Duodenal mucosa (tissue), 2 donors: ENCODE results near the gene GADD45GIP1.
"Not testable (repeated sequence)": the region's sequence is repeated elsewhere in the genome, so short reads cannot be mapped to it uniquely, and the experiment has no call there.

Source experiments
- H3K27ac ChIP-seq: one replicate; pipeline ENCODE4 v1.7.0; 2013; ENCODE audit warnings: low read depth, low read length
- H3K27me3 ChIP-seq, 2 donors: one replicate each; pipeline ENCODE4 v1.7.0; 2013; ENCODE audit warnings: low read length in 2 of 2, control low read depth in 1 of 2; ENCODE audit not compliant: insufficient read depth in 2 of 2, control insufficient read depth in 1 of 2
- H3K36me3 ChIP-seq, 2 donors: one replicate each; pipeline ENCODE4 v1.7.0; 2013; ENCODE audit warnings: low read length in 2 of 2, control low read depth in 1 of 2; ENCODE audit not compliant: insufficient read depth in 2 of 2, control insufficient read depth in 1 of 2
- H3K4me1 ChIP-seq, 2 donors: one replicate each; pipeline ENCODE4 v1.7.0; 2013; ENCODE audit warnings: low read length in 2 of 2, control low read depth in 1 of 2; ENCODE audit not compliant: insufficient read depth in 2 of 2, control insufficient read depth in 1 of 2
- H3K4me3 ChIP-seq, 2 donors: one replicate each; pipeline ENCODE4 v1.7.0; 2013; ENCODE audit warnings: low read length in 2 of 2, low read depth in 1 of 2
- H3K9ac ChIP-seq, 2 donors: one replicate each; pipeline ENCODE4 v1.7.0; 2013; ENCODE audit warnings: low read length in 2 of 2, low read depth in 1 of 2
- H3K9me3 ChIP-seq, 2 donors: one replicate each; pipeline ENCODE4 v1.7.0; 2013; ENCODE audit warnings: low read length in 2 of 2, control low read depth in 1 of 2; ENCODE audit not compliant: control insufficient read depth in 1 of 2

GADD45GIP1 gene

GRCh38 chr19:12959481-12959880 lies 2.5 kb upstream of the GADD45GIP1 start:
- Histone ChIP-seq H3K9ac (no peak overlapping the region), H3K27ac (no peak overlapping the region), H3K9me3 (no peaks in the 10 kb centered on the region), H3K4me1 (peaks cover 11 to 16% of the 10 kb centered on the region in 2 donors), H3K27me3 (no peaks in the 10 kb centered on the region), H3K36me3 (peaks cover 0 to 2% of the 10 kb centered on the region in 2 donors), H3K4me3 (no peak overlapping the region)

GRCh38 chr19:12957389-12957952 lies 448 bp upstream of the GADD45GIP1 start:
- peak overlapping the region; percentile 87 to 95 for H3K4me3 ChIP-seq
- H3K27me3 ChIP-seq, H3K9me3 ChIP-seq: not testable (repeated sequence)
- peaks cover 4 to 15% of the 10 kb centered on the region in 2 donors for H3K36me3 ChIP-seq
- H3K4me1 ChIP-seq: peaks cover 13 to 18% of the 10 kb centered on the region in 2 donors
- H3K9ac ChIP-seq: peak overlapping the region; percentile 58 to 96
- peak overlapping the region; percentile 79 for H3K27ac ChIP-seq

- H3K9ac ChIP-seq: peak overlapping the region in 1 of 2 donors; percentile 25
- no peak overlapping the region for H3K27ac ChIP-seq
- H3K4me1 ChIP-seq: peaks cover 13 to 18% of the 10 kb centered on the region in 2 donors
- H3K27me3 ChIP-seq: no peaks in the 10 kb centered on the region
- H3K9me3 ChIP-seq: no peaks in the 10 kb centered on the region
- peak overlapping the region; percentile 87 to 95 for H3K4me3 ChIP-seq
- H3K36me3 ChIP-seq: peaks cover 4 to 28% of the 10 kb centered on the region in 2 donors
Observed at GRCh38 chr19:12955996-12956395, 1.0 kb downstream of the GADD45GIP1 start.

GRCh38 chr19:12955575-12955974 lies 1.4 kb downstream of the GADD45GIP1 start:
- H3K9ac ChIP-seq: peak overlapping the region in 1 of 2 donors; percentile 25
- not testable (repeated sequence) for H3K27ac ChIP-seq, H3K9me3 ChIP-seq, H3K27me3 ChIP-seq
- peaks cover 4 to 28% of the 10 kb centered on the region in 2 donors for H3K36me3 ChIP-seq
- H3K4me3 ChIP-seq: peak overlapping the region; percentile 87 to 95
- H3K4me1 ChIP-seq: peaks cover 13 to 18% of the 10 kb centered on the region in 2 donors

GRCh38 chr19:12954612-12954962 lies 2.4 kb downstream of the GADD45GIP1 start:
- no peak overlapping the region for H3K4me3 ChIP-seq
- peaks cover 8 to 35% of the 10 kb centered on the region in 2 donors for H3K36me3 ChIP-seq
- peaks cover 13 to 18% of the 10 kb centered on the region in 2 donors for H3K4me1 ChIP-seq
- H3K9ac ChIP-seq: no peak overlapping the region
- H3K27me3 ChIP-seq: no peaks in the 10 kb centered on the region
- H3K27ac ChIP-seq: no peak overlapping the region
- no peaks in the 10 kb centered on the region for H3K9me3 ChIP-seq

- H3K27ac ChIP-seq: no peak overlapping the region
- H3K4me1 ChIP-seq: peaks cover 13 to 18% of the 10 kb centered on the region in 2 donors
- H3K9me3 ChIP-seq: no peaks in the 10 kb centered on the region
- no peak overlapping the region for H3K9ac ChIP-seq
- no peak overlapping the region for H3K4me3 ChIP-seq
- no peaks in the 10 kb centered on the region for H3K27me3 ChIP-seq
- H3K36me3 ChIP-seq: peaks cover 13 to 40% of the 10 kb centered on the region in 2 donors
Observed at GRCh38 chr19:12953799-12954611, 3.0 kb downstream of the GADD45GIP1 start.

- H3K9ac ChIP-seq: no peak overlapping the region
- H3K27ac ChIP-seq: no peak overlapping the region
- H3K4me1 ChIP-seq: peaks cover 13 to 18% of the 10 kb centered on the region in 2 donors
- H3K9me3 ChIP-seq: no peaks in the 10 kb centered on the region
- peaks cover 18 to 48% of the 10 kb centered on the region in 2 donors for H3K36me3 ChIP-seq
- no peak overlapping the region for H3K4me3 ChIP-seq
- no peaks in the 10 kb centered on the region for H3K27me3 ChIP-seq
Observed at GRCh38 chr19:12953138-12953798, 3.8 kb downstream of the GADD45GIP1 start.

- H3K4me1 ChIP-seq: peaks cover 13 to 23% of the 10 kb centered on the region in 2 donors
- no peak overlapping the region for H3K27ac ChIP-seq
- H3K9me3 ChIP-seq: no peaks in the 10 kb centered on the region
- H3K9ac ChIP-seq: no peak overlapping the region
- peaks cover 21 to 54% of the 10 kb centered on the region in 2 donors for H3K36me3 ChIP-seq
- H3K27me3 ChIP-seq: no peaks in the 10 kb centered on the region
- no peak overlapping the region for H3K4me3 ChIP-seq
Observed at GRCh38 chr19:12952488-12953137, 4.4 kb downstream of the GADD45GIP1 start.

- H3K4me1 ChIP-seq: peaks cover 17 to 28% of the 10 kb centered on the region in 2 donors
Observed at GRCh38 chr19:12952050-12952449, 5.0 kb downstream of the GADD45GIP1 start.

More at GRCh38 chr19:12952050-12952449, 5.0 kb downstream of the GADD45GIP1 start:
- peaks cover 21 to 56% of the 10 kb centered on the region in 2 donors for H3K36me3 ChIP-seq
- H3K27me3 ChIP-seq, H3K9ac ChIP-seq, H3K4me3 ChIP-seq, H3K9me3 ChIP-seq, H3K27ac ChIP-seq: not testable (repeated sequence)
